H9 (cell line): ENCODE measurements around the gene GARIN5A. TPM values are rescaled to one million over a fixed set of nuclear protein-coding genes. Genes with fewer than 3 reads are reported as not detected.

ENCODE experiments used
- DNase-seq: peaks from one replicate; pipeline ENCODE4 v3.0.0-alpha.2; 2017
- H2AFZ ChIP-seq: one replicate; pipeline ENCODE4 v1.6.1; 2013; ENCODE audit warnings: mild to moderate bottlenecking, low read length, control low read depth, moderate library complexity
- H2AK5ac ChIP-seq: 2 replicates; pipeline ENCODE4 v1.6.1; 2013; ENCODE audit warnings: low read length, control low read depth, mixed read lengths; ENCODE audit not compliant: insufficient read length
- H2BK120ac ChIP-seq: one replicate; pipeline ENCODE4 v1.6.1; 2013; ENCODE audit warnings: low read depth, mild to moderate bottlenecking, low read length, control low read depth, inconsistent platforms; ENCODE audit not compliant: poor library complexity, severe bottlenecking
- H2BK12ac ChIP-seq: 2 replicates; pipeline ENCODE4 v1.6.1; 2013; ENCODE audit warnings: low read length, control low read depth, mixed read lengths, low read depth; ENCODE audit not compliant: insufficient read length
- H2BK15ac ChIP-seq: 2 replicates; pipeline ENCODE4 v1.6.1; 2013; ENCODE audit warnings: low read depth, low read length, control low read depth
- H2BK20ac ChIP-seq: one replicate; pipeline ENCODE4 v1.6.1; 2013; ENCODE audit warnings: low read depth, mild to moderate bottlenecking, low read length, control low read depth, inconsistent platforms; ENCODE audit not compliant: poor library complexity, severe bottlenecking
- H2BK5ac ChIP-seq: 2 replicates; pipeline ENCODE4 v1.6.1; 2013; ENCODE audit warnings: low read length, control low read depth, mixed read lengths; ENCODE audit not compliant: insufficient read length
- H3K14ac ChIP-seq: 2 replicates; pipeline ENCODE4 v1.6.1; 2013; ENCODE audit warnings: low read length, control low read depth; ENCODE audit not compliant: insufficient read depth
- H3K18ac ChIP-seq: 2 replicates; pipeline ENCODE4 v1.6.1; 2013; ENCODE audit warnings: low read depth, mild to moderate bottlenecking, mixed read lengths, low read length, control low read depth; ENCODE audit not compliant: insufficient read length
- H3K23ac ChIP-seq: 2 replicates; pipeline ENCODE4 v1.6.1; 2013; ENCODE audit warnings: low read length, control low read depth, mixed read lengths, low read depth; ENCODE audit not compliant: insufficient read length
- H3K23me2 ChIP-seq: 2 replicates; pipeline ENCODE4 v1.6.1; 2013; ENCODE audit warnings: low read depth, mild to moderate bottlenecking, mixed read lengths, low read length, control low read depth; ENCODE audit not compliant: insufficient read length, poor library complexity, severe bottlenecking
- H3K27ac ChIP-seq: 2 replicates; pipeline ENCODE4 v1.5.1; 2013; ENCODE audit warnings: low read length, control low read depth, mixed read lengths, low read depth; ENCODE audit not compliant: insufficient read length
- H3K27me3 ChIP-seq: 2 replicates; pipeline ENCODE4 v1.6.1; 2013; ENCODE audit warnings: low read length, control low read depth, inconsistent platforms; ENCODE audit not compliant: insufficient read depth
- H3K4ac ChIP-seq: 2 replicates; pipeline ENCODE4 v1.6.1; 2013; ENCODE audit warnings: low read depth, mild to moderate bottlenecking, control low read depth, inconsistent platforms, low read length, moderate library complexity
- H3K4me1 ChIP-seq: 2 replicates; pipeline ENCODE4 v1.6.1; 2013; ENCODE audit warnings: low read length, control low read depth, inconsistent platforms; ENCODE audit not compliant: insufficient read depth
- H3K4me2 ChIP-seq: 2 replicates; pipeline ENCODE4 v1.6.1; 2013; ENCODE audit warnings: low read length, control low read depth, mixed read lengths; ENCODE audit not compliant: insufficient read length, insufficient read depth
- H3K56ac ChIP-seq: 2 replicates; pipeline ENCODE4 v1.6.1; 2013; ENCODE audit warnings: low read depth, mild to moderate bottlenecking, mixed read lengths, low read length, control low read depth; ENCODE audit not compliant: insufficient read length
- H3K79me1 ChIP-seq: 2 replicates; pipeline ENCODE4 v1.6.1; 2013; ENCODE audit warnings: low read depth, mild to moderate bottlenecking, moderate library complexity, low read length, control low read depth, inconsistent platforms; ENCODE audit not compliant: insufficient read depth, poor library complexity, severe bottlenecking
- H3K79me2 ChIP-seq: 2 replicates; pipeline ENCODE4 v1.6.1; 2013; ENCODE audit warnings: low read length, control low read depth, inconsistent platforms; ENCODE audit not compliant: insufficient read depth
- H3K9ac ChIP-seq: 2 replicates; pipeline ENCODE4 v1.6.1; 2013; ENCODE audit warnings: low read length, control low read depth, mixed read lengths; ENCODE audit not compliant: insufficient read length; ENCODE audit errors: extremely low read depth
- H3K9me3 ChIP-seq: one replicate; pipeline ENCODE4 v1.6.1; 2013; ENCODE audit warnings: low read depth, low read length, inconsistent platforms; ENCODE audit not compliant: control insufficient read depth
- H3T11ph ChIP-seq: one replicate; pipeline ENCODE4 v1.6.1; 2013; ENCODE audit warnings: mild to moderate bottlenecking, low read length, control low read depth, inconsistent platforms
- H4K20me1 ChIP-seq: one replicate; pipeline ENCODE4 v1.6.1; 2013; ENCODE audit not compliant: control insufficient read depth, insufficient read length, insufficient read depth
- H4K5ac ChIP-seq: 2 replicates; pipeline ENCODE4 v1.6.1; 2013; ENCODE audit warnings: low read depth, mild to moderate bottlenecking, mixed read lengths, low read length, control low read depth; ENCODE audit not compliant: insufficient read length
- H4K8ac ChIP-seq: replicated peaks from 2 replicates; pipeline ENCODE4 v1.6.1; 2013; ENCODE audit warnings: low read length, control low read depth, mixed read lengths, low read depth; ENCODE audit not compliant: insufficient read length
- H4K91ac ChIP-seq: 2 replicates; pipeline ENCODE4 v1.6.1; 2013; ENCODE audit warnings: low read depth, mild to moderate bottlenecking, moderate library complexity, mixed read lengths, low read length, control low read depth; ENCODE audit not compliant: insufficient read length
- H3K27ac Mint-ChIP-seq, 3 experiments: 2 replicates in 2 of 3; 3 replicates in 1 of 3; pipeline ENCODE4 v1.8.0; 2020 to 2021; ENCODE audit warnings: mixed read lengths in 3 of 3, mild to moderate bottlenecking in 1 of 3, moderate library complexity in 1 of 3
- H3K27me3 Mint-ChIP-seq: 2 replicates; pipeline ENCODE4 v1.8.0; 2021; ENCODE audit warnings: low read depth, mild to moderate bottlenecking, moderate library complexity, mixed read lengths
- H3K36me3 Mint-ChIP-seq, 3 experiments: 2 replicates in 2 of 3; 3 replicates in 1 of 3; pipeline ENCODE4 v1.8.0; 2020 to 2021; ENCODE audit warnings: low read depth in 3 of 3, mixed read lengths in 3 of 3; ENCODE audit not compliant: insufficient read depth in 1 of 3
- H3K4me1 Mint-ChIP-seq, 2 experiments: 2 replicates each; pipeline ENCODE4 v1.8.0; 2020; ENCODE audit warnings: mixed read lengths in 2 of 2
- H3K4me3 Mint-ChIP-seq, 2 experiments: 2 replicates in 1 of 2; 3 replicates in 1 of 2; pipeline ENCODE4 v1.8.0; 2020 to 2021; ENCODE audit warnings: mild to moderate bottlenecking in 2 of 2, mixed read lengths in 2 of 2, moderate library complexity in 1 of 2
- H3K9me3 Mint-ChIP-seq, 2 experiments: 2 replicates in 1 of 2; 3 replicates in 1 of 2; pipeline ENCODE4 v1.8.0; 2020; ENCODE audit warnings: mild to moderate bottlenecking in 2 of 2, mixed read lengths in 2 of 2, moderate library complexity in 1 of 2
- CTCF ChIP-seq: fragments of 200-600 bp; sonication (generic); conservative IDR thresholded peaks from 3 replicates; pipeline ENCODE4 v1.8.0; 2021; ENCODE audit warnings: antibody characterized with exemption, mild to moderate bottlenecking
- WGBS: extraction: QIAGEN DNeasy Blood & Tissue Kit; methylation state at CpG from one replicate; pipeline ENCODE4 v1.1.7; 2013; ENCODE audit warnings: missing lambda C conversion rate, low lambda C conversion rate, mixed read lengths; ENCODE audit not compliant: insufficient read length; ENCODE audit errors: extremely low coverage; 5-methylcytosine and 5-hydroxymethylcytosine counted together
- total RNA-seq: library from RNA; stranded (reverse); gene quantifications from 2 replicates; pipeline ENCODE4 v1.2.1, GENCODE V29; 2021

The GARIN5A gene
- total RNA-seq, 1 experiment from 2014 or later: 9.5 TPM

- Histone ChIP-seq H3K23ac (no peak overlapping the region), H2BK120ac (no peak overlapping the region), H3K4ac (no peak overlapping the region), H3K4me2 (no peak overlapping the region), H2BK20ac (no peak overlapping the region), H3K14ac (no peak overlapping the region), H3K9ac (no peak overlapping the region), H4K5ac (no peak overlapping the region), H4K8ac (no peak overlapping the region), H3K9me3 (no peaks in the 10 kb centered on the region), H2AK5ac (no peak overlapping the region), H3K27me3 (peaks cover 2% of the 10 kb centered on the region; the same call in 1 of the 2 replicates), H4K20me1 (no peaks in the 10 kb centered on the region), H4K91ac (no peak overlapping the region), H3K4me1 (no peaks in the 10 kb centered on the region), H2BK15ac (no peak overlapping the region), H3T11ph (no peak overlapping the region), H3K27ac (no peak overlapping the region), H3K79me2 (no peaks in the 10 kb centered on the region), H3K23me2 (no peaks in the 10 kb centered on the region), H2BK5ac (no peak overlapping the region), H3K56ac (no peak overlapping the region), H2BK12ac (no peak overlapping the region), H3K18ac (peak overlapping the region; percentile 9), H2AFZ (no peak overlapping the region), H3K79me1 (no peaks in the 10 kb centered on the region)
- Mint-ChIP-seq H3K27ac (no peak overlapping the region; a peak in 1 of 7 replicates), H3K4me3 (no peak overlapping the region; a peak in 3 of 5 replicates), H3K36me3 (no peaks in the 10 kb centered on the region), H3K27me3 (peaks cover 55% of the 10 kb centered on the region), H3K4me1 (peaks cover 7 to 27% of the 10 kb centered on the region in 2 experiments), H3K9me3 (no peaks in the 10 kb centered on the region; a peak in 1 of 5 replicates)
- DNase-seq: no peak
- no CpG with 5 or more reads among the region's 36 CpGs for WGBS
- TF ChIP-seq CTCF: no peak
These were observed 35.7 kb upstream of the GARIN5A start for GRCh38 chr19:50512112-50512998.
